PFSK-1 (cell line): Measurements from ENCODE around the gene SLAMF9.

Experiments
- FOXP2 ChIP-seq: optimal IDR thresholded peaks from 2 replicates; pipeline ENCODE3; 2011; ENCODE audit warnings: borderline replicate concordance, control low read depth, inconsistent platforms; ENCODE audit not compliant: insufficient read depth; ENCODE audit errors: extremely low read length, extremely low read depth
- POLR2AphosphoS5 ChIP-seq: IDR thresholded peaks from 2 replicates; pipeline ENCODE4 v1.6.1; 2012; ENCODE audit warnings: low read depth, mild to moderate bottlenecking, control low read depth, low read length, moderate library complexity
- REST ChIP-seq, 2 experiments: IDR thresholded peaks; 2 replicates each; pipeline versions ENCODE4 v1.6.1 to v1.8.0; 2011 to 2012; ENCODE audit warnings: low read depth in 2 of 2, low read length in 2 of 2, control low read depth in 1 of 2, inconsistent platforms in 1 of 2, mild to moderate bottlenecking in 1 of 2, moderate library complexity in 1 of 2; ENCODE audit not compliant: insufficient read depth in 1 of 2
- SIN3A ChIP-seq: IDR thresholded peaks from 2 replicates; pipeline ENCODE4 v1.6.1; 2012; ENCODE audit warnings: mild to moderate bottlenecking, low read length, moderate library complexity, borderline replicate concordance; ENCODE audit not compliant: insufficient read depth
- TAF1 ChIP-seq: IDR thresholded peaks from 2 replicates; pipeline ENCODE4 v1.6.1; 2012; ENCODE audit warnings: low read length, control low read depth, borderline replicate concordance; ENCODE audit not compliant: insufficient read depth

Gene SLAMF9

GRCh38 chr1:159940006-159940620, 13.9 kb downstream of the SLAMF9 start:
- no peak for TF ChIP-seq TAF1
- TF ChIP-seq FOXP2: no peak
- TF ChIP-seq POLR2AphosphoS5: no peak
- TF ChIP-seq SIN3A: no peak
- no peak for TF ChIP-seq REST (IDR thresholded peaks at IDR 0.05; ENCODE audit: insufficient read depth in 1 of 2, low read depth in 2 of 2, low read length in 2 of 2)

GRCh38 chr1:159939678-159940002, 14.4 kb downstream of the SLAMF9 start:
- TF ChIP-seq FOXP2 (no peak), REST (IDR thresholded peaks at IDR 0.05; ENCODE audit: insufficient read depth in 1 of 2, low read depth in 2 of 2, low read length in 2 of 2) (no peak), TAF1 (no peak), SIN3A (no peak), POLR2AphosphoS5 (no peak)

- TF ChIP-seq FOXP2: no peak
- no peak for TF ChIP-seq TAF1
- no peak for TF ChIP-seq REST (IDR thresholded peaks at IDR 0.05; ENCODE audit: insufficient read depth in 1 of 2, low read depth in 2 of 2, low read length in 2 of 2)
Observed at GRCh38 chr1:159938905-159939677, 14.9 kb downstream of the SLAMF9 start.

- no peak for TF ChIP-seq SIN3A
- TF ChIP-seq TAF1: no peak
- no peak for TF ChIP-seq FOXP2
- no peak for TF ChIP-seq REST (IDR thresholded peaks at IDR 0.05; ENCODE audit: insufficient read depth in 1 of 2, low read depth in 2 of 2, low read length in 2 of 2)
- TF ChIP-seq POLR2AphosphoS5: no peak
Observed at GRCh38 chr1:159938211-159938852, 15.7 kb downstream of the SLAMF9 start.
